ENCODE data around the gene TSPAN31.

DNA sequence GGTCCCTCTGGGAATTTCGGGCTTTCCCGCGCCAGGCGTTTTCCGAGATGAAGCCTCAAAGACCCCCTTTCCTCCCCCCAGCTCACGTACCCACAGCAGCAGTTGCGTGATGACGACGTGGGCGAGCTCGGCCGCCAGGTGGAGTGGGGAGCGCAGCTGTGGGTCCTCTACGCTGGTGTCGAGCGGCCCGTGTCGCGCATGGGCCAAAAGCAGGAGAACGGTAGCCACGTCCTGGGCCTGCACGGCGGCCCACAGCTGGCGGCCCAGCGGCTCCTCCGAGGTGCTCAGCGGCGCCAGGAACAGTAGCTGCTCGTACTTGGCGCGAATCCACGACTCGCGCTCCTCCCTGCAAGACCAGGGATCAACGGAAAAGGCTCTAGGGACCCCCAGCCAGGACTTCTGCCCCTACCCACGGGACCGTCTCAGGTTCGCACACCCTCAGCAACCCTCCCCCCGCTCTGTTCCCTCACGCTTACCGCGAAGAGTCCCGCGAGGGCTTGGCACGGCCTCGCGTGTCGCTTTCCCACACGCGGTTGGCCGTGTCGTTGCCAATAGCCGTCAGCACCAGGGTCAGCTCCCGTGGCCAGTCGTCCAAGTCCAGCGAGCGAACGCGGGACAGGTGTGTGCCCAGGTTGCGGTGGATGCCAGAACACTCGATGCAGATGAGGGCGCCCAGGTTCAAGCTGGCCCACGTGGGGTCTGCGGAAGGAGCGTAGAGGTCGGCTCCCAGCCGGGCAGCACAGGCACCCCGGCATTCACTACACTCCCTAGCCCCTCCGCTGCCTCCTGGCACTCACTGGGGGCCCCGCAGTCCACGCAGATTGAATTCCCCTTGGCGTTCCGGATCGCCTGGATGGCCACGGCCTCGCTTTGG is 17.7 kb upstream of the TSPAN31 start:
- TF ChIP-seq GATA2 (IDR thresholded peaks at IDR 0.05; ENCODE audit: low read depth, low read length) = no peak
- no peak for TF ChIP-seq GATA3 (IDR thresholded peaks at IDR 0.05; ENCODE audit: low read depth, low read length)
